ENCODE data around the gene TIGD3.

GRCh38 chr11:65383778-65384177, 29.2 kb downstream of the TIGD3 start:
- no peak for TF ChIP-seq REST (IDR thresholded peaks at IDR 0.05; ENCODE audit: insufficient read depth in 1 of 2, low read depth in 2 of 2, low read length in 2 of 2)
- TF ChIP-seq TAF1 (IDR thresholded peaks at IDR 0.05; ENCODE audit: borderline replicate concordance, insufficient read depth, low read length): no peak
- TF ChIP-seq SIN3A (IDR thresholded peaks at IDR 0.05; ENCODE audit: borderline replicate concordance, insufficient read depth, low read length): no peak
- TF ChIP-seq POLR2AphosphoS5 (IDR thresholded peaks at IDR 0.05; ENCODE audit: low read depth, low read length): no peak

All from PFSK-1 (cell line).